ENCODE data around the gene HOXB4. TPM values are rescaled to one million over a fixed set of nuclear protein-coding genes. Genes with fewer than 3 reads are reported as not detected.

Gene HOXB4
- total RNA-seq, 1 experiment from 2014 or later: not detected

DNA sequence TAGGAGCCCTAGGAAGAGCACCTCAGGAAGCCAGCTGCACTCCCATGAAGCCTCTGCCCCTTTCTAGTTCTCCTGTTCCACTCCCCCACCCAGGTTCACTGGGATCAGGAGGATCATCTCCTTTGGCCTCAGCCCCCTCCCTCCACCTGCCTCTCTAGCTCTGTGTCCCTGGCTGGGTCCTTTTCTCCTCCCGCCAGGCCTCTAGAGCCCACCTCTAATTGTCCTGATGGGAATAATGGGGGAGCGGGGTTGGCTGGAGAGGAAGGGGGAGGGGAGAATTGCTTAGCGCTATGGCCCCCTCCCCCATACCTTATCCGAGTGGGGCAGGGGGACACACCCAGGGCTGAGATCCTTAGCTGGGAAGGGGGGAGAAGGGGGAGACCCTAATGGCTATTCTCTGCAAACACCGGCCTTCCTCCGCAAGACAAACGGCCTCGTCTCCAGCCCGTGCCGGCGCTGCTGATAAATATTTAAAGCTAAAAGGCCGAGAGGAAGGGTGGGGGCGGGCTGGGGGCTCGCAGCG, 31.7 kb upstream of the HOXB4 start:
- no peak overlapping the region for H4K5ac ChIP-seq (ENCODE audit: insufficient read length, low read depth, low read length)
- WGBS (ENCODE audit: extremely low coverage, insufficient read length, low lambda C conversion rate): no CpG with 5 or more reads among the region's 15 CpGs
- H3K23ac ChIP-seq (ENCODE audit: insufficient read length, low read depth, low read length): no peak overlapping the region

More for the DNA sequence above, 31.7 kb upstream of the HOXB4 start:
- H3K27ac ChIP-seq (ENCODE audit: insufficient read length, low read depth, low read length): no peak overlapping the region
- Mint-ChIP-seq H3K4me3 (no peak overlapping the region), H3K9me3 (peaks cover 9 to 16% of the 10 kb centered on the region in 2 experiments), H3K27me3 (ENCODE audit: low read depth) (peaks cover 100% of the 10 kb centered on the region), H3K27ac (no peak overlapping the region), H3K36me3 (ENCODE audit: insufficient read depth in 1 of 3, low read depth in 3 of 3) (no peaks in the 10 kb centered on the region; a peak in 1 of 7 replicates), H3K4me1 (peaks cover 12 to 25% of the 10 kb centered on the region in 2 experiments)
- peaks cover 5% of the 10 kb centered on the region for H3K23me2 ChIP-seq (ENCODE audit: insufficient read length, low read depth, low read length, poor library complexity, severe bottlenecking)
- no peaks in the 10 kb centered on the region for H3K79me2 ChIP-seq (ENCODE audit: insufficient read depth, low read length)
- H4K8ac ChIP-seq (replicated peaks; ENCODE audit: insufficient read length, low read depth, low read length): no peak overlapping the region
- H4K91ac ChIP-seq (ENCODE audit: insufficient read length, low read depth, low read length): no peak overlapping the region
- no peak overlapping the region for H2AFZ ChIP-seq (ENCODE audit: low read length)
- no peak overlapping the region for H2BK20ac ChIP-seq (ENCODE audit: low read depth, low read length, poor library complexity, severe bottlenecking)
- H2AK5ac ChIP-seq (ENCODE audit: insufficient read length, low read length): no peak overlapping the region
- H3T11ph ChIP-seq (ENCODE audit: low read length): no peak overlapping the region
- H3K4me2 ChIP-seq (ENCODE audit: insufficient read depth, insufficient read length, low read length): peak overlapping the region; percentile 45
- no peak overlapping the region for H3K9ac ChIP-seq (ENCODE audit: extremely low read depth, insufficient read length, low read length)
- H3K14ac ChIP-seq (ENCODE audit: insufficient read depth, low read length): no peak overlapping the region
- H2BK5ac ChIP-seq (ENCODE audit: insufficient read length, low read length): no peak overlapping the region
- no peak overlapping the region for H3K18ac ChIP-seq (ENCODE audit: insufficient read length, low read depth, low read length)
- H3K27me3 ChIP-seq (ENCODE audit: insufficient read depth, low read length): peaks cover 95% of the 10 kb centered on the region
- H4K20me1 ChIP-seq (ENCODE audit: control insufficient read depth, insufficient read depth, insufficient read length): no peaks in the 10 kb centered on the region
- H2BK15ac ChIP-seq (ENCODE audit: low read depth, low read length): no peak overlapping the region
- H3K9me3 ChIP-seq (ENCODE audit: control insufficient read depth, low read depth, low read length): no peaks in the 10 kb centered on the region
- H3K79me1 ChIP-seq (ENCODE audit: insufficient read depth, low read depth, low read length, poor library complexity, severe bottlenecking): no peaks in the 10 kb centered on the region
- DNase-seq: peak; percentile 67
- no peak overlapping the region for H2BK12ac ChIP-seq (ENCODE audit: insufficient read length, low read depth, low read length)
- no peak overlapping the region for H2BK120ac ChIP-seq (ENCODE audit: low read depth, low read length, poor library complexity, severe bottlenecking)
- no peak overlapping the region for H3K4ac ChIP-seq (ENCODE audit: low read depth, low read length)
- H3K4me1 ChIP-seq (ENCODE audit: insufficient read depth, low read length): no peaks in the 10 kb centered on the region
- TF ChIP-seq, protein P1, sequence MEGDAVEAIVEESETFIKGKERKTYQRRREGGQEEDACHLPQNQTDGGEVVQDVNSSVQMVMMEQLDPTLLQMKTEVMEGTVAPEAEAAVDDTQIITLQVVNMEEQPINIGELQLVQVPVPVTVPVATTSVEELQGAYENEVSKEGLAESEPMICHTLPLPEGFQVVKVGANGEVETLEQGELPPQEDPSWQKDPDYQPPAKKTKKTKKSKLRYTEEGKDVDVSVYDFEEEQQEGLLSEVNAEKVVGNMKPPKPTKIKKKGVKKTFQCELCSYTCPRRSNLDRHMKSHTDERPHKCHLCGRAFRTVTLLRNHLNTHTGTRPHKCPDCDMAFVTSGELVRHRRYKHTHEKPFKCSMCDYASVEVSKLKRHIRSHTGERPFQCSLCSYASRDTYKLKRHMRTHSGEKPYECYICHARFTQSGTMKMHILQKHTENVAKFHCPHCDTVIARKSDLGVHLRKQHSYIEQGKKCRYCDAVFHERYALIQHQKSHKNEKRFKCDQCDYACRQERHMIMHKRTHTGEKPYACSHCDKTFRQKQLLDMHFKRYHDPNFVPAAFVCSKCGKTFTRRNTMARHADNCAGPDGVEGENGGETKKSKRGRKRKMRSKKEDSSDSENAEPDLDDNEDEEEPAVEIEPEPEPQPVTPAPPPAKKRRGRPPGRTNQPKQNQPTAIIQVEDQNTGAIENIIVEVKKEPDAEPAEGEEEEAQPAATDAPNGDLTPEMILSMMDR (conservative IDR thresholded peaks at IDR 0.05): no peak
- H3K56ac ChIP-seq (ENCODE audit: insufficient read length, low read depth, low read length): no peak overlapping the region

All from H9 (cell line).